ENCODE results near the gene EIF2D.
"Not testable (repeated sequence)": the region's sequence is repeated elsewhere in the genome, so short reads cannot be mapped to it uniquely, and the experiment has no call there.

EIF2D gene, protein sequence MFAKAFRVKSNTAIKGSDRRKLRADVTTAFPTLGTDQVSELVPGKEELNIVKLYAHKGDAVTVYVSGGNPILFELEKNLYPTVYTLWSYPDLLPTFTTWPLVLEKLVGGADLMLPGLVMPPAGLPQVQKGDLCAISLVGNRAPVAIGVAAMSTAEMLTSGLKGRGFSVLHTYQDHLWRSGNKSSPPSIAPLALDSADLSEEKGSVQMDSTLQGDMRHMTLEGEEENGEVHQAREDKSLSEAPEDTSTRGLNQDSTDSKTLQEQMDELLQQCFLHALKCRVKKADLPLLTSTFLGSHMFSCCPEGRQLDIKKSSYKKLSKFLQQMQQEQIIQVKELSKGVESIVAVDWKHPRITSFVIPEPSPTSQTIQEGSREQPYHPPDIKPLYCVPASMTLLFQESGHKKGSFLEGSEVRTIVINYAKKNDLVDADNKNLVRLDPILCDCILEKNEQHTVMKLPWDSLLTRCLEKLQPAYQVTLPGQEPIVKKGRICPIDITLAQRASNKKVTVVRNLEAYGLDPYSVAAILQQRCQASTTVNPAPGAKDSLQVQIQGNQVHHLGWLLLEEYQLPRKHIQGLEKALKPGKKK

DNA sequence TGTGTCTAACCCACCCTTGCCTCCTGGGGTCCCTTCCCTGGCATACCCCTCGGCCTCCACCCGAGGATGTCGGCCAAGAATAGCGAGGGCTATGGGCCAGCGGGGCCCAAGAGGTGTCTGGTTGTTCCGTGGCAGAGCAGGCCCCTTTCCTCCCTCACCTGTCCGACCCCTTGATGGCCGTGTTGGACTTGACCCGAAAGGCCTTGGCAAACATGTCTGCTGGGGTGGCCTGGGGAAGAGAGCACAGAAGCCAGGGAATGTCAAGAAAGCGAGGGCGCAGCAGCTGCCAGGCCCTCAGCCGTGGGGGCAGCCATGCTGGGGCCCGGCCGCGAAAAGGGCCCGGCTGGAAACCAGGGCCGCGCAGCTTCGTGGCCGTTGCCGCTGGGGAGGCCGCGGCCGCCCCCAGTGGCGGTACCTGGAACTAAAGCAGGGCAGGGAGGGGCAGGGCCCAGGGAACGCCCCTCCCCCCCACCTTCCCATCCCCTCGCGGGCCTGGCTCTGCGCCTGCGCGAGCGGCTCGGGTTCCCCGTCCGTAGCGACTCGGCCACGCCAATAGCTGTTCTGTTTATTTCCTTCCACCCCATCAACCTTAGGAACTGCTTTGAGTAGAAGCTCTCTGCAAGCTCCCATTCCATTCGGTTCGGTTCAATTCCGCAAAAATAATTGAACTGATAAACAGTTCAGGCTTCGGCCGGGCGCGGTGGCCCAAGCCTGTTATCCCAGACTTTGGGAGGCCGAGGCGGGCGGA lies at the start of gene EIF2D:
Gene EIF2D (minus strand): TSS at position 337 of the 748 bp plus-strand sequence. CDS start 123 bp downstream, at position 214.
- DNase-seq (ENCODE audit: low spot score) = peak; percentile 97

DNA sequence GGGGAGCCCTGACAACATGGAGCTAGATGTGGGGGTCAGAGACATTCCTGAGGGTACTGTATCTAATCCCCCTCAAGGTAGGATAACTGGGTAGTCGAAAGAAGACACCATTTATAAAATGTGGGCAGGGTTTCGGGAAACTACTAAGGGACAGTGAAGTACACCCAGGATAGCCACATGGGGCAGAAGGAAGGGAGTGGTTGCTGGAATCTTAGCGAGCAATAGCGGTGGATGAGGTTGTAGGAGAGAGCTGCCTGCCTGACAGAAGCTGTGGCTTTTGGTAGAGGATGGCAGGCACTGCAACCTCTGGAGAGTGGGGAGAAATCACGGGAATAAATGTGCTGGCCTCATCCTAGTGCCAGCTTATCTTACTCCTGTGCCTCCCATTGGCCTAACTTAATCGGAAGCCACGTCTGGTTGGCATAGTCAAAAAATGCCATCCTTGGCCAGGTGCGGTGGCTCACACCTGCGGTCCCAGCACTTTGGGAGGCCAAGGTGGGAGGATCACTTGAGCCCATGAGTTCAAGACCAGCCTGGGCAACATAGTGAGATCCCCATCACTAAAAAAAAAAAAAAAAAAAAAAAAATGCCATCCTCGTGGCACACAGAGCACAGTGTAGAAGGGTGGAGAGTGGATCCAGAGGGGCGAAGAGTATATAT lies 49.0 kb upstream of the EIF2D start:
- no peak for DNase-seq (ENCODE audit: low spot score)

DNA sequence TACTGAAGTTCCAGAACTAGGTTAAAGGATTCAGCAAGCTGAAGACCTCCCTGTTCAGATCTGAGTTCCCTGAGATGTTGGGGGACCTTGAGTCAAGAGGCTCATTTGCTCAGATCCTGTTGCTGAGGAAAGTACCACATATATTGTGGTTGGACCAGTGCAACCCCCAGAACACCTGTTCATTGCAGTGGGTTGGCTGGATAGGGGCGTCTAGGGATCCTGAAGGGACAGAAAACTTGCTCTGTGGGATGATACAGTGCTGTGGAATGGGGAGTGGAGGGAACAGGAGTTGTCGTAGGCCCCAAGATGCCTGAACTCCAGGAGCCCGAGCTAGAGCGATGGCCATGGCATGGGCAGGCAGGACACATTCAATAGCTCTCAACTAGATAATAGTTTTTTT lies 47.9 kb upstream of the EIF2D start:
- no peak for DNase-seq (ENCODE audit: low spot score)

DNA sequence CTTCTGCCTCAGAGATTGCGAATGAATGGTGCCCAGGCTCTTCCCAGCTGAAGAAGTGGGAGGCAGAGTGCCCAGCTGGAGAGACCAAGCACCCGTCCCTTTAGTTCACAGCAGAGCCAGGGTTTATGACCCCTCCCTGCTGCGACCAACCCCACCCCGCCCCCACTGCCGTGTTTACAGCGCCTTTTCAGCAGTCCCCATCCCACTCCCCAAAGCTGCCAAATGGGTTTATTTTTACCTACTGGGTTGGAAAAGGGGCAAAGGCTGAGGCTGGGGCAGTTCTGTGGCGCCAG lies 46.7 kb upstream of the EIF2D start:
- no peak for DNase-seq (ENCODE audit: low spot score)

DNA sequence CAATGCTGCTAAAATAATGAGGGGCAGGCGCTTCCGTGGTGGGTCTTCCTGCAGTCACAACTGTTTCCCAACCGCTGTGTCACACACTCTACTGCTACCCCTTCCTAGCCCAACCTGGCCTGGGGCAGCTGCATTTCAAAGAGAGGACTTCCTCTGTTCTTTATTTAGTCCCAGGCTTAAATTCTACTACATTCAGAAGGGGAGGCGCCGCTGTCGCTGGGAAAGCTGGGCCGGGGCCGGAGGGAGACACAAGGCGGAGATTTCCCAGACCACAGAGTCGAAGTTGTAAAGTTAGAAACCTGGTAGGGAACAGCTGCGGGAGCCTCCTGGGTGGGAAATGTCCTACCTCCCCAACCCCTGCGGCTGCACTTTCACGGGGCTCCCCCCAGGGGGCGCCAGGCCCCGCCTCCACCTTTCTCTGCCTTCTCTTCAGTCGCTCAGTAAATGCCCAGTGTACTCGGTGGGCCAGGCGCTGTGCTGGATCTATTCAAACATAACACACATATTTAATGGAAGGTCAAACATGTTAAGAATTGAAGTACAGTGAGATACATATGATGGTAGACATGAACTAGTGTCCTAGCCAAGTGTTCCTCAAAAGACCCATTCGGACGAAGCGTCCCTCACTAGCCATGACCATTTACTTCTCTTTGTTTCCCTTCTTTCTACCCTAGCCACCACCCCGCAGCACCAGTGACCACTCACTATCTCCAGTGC lies 46.2 kb upstream of the EIF2D start:
- peak; percentile 43 for DNase-seq (ENCODE audit: low spot score)

DNA sequence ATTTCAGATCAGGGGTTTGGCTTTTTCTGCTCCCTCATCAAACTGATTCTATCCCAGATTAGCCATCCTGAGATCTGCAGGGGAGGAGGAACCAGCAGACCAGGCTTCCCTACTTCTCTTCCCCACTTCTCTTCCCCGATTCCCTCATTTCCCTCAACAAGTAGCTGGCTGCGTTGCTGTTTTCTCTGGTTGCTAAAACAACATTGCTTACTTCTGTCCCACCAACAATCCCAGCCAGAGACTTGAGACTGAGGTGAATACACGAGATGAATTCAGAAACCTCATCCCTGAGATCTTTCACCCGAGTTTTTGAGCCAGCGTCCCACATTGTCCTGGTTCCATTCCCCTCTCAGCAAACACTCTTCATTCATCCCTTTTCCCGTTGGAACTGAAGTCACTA lies 45.5 kb upstream of the EIF2D start:
- no peak for DNase-seq (ENCODE audit: low spot score)

DNA sequence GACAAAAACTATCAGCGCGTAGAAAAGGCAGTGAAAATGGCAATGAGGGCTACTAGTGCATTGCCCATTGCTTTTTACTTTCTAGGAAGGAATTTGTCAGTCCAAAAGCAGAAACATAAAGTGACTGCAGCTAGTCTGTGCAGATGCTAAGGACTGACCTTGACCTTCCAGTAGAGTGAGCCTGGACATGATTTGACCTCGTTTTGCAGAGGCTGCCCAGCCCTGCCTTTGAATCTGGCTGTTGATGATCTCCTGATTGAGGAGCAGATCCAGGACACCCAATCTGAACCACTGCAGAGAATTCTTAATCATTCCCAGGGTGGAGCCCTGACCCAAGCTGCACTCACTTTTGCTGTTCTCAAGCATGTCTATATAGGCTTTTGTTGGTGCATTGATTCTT lies 44.7 kb upstream of the EIF2D start:
- DNase-seq (ENCODE audit: low spot score) = no peak

DNA sequence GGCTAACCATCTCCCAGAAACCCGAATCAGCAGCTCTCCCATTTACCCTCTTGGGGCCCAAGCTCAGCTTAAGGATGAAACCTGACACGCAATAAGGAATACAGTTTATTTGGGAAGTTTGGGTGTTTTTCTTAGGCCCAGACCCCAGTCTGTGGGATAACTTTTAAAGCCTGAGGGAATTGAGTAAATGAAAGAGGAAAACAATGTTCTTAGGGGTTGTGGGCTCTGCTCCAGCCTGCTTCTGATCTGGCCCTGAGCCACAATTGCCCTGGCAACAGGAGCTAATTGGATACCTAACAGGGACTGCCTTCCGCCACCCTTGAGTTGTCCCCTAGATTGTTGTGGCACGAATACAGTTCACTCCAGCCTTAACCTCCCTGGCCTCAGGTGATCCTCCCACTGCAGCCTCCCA lies 43.2 kb upstream of the EIF2D start:
- no peak for DNase-seq (ENCODE audit: low spot score)

DNA sequence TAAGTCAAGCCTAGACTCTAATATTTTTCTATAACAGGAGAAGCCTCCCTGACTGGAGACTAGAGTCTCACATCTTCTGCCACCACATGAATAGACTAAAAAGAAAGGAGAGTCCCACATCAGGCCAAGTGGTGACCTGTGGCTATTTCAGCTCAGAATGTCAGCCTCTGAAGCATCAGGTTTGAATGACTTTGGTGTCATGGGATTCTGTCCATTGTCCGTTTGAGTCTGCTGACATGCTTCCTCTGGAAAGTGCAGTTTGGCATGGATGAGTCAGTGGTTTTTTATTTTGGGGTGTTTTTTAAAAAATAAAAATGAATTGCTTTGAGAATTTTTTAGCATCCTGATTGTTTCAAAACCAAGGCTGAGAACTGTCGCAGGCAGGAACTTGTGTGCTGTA lies 42.6 kb upstream of the EIF2D start:
- DNase-seq (ENCODE audit: low spot score) = no peak

DNA sequence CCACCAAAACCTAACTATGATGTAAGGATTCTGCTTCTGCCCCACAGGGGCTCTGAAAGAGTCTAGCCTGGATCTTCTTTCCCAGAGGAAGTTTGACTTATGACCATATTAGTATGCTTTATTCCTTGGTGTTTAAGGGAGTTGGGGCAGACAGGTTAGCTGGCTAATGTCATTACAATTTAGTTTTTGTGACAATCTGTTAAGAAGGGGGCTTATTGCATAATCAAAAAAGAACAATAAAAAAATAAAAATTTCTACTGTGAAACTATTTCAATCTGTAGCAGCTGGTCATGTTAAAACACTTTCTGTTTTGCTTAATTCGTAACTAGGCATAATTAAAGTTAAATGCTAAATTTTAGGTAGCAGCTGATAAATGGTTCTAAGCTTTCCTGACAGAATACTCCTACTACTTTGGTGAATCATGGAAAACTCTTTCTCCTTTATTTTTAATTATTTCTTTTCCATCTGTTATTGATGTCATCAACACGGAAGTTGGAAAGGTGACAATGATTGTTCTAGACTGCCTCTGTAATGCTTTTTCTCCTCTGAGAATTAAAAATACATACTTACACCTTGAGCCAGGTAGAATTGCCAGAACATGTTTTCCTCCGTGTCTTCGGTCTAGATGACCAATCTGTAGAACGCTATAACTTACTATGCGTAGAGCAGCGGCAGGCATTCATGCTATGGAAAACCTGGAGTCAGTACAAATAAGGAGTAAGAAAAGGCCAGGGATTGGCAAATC lies 41.6 kb upstream of the EIF2D start:
- no peak for DNase-seq (ENCODE audit: low spot score)

DNA sequence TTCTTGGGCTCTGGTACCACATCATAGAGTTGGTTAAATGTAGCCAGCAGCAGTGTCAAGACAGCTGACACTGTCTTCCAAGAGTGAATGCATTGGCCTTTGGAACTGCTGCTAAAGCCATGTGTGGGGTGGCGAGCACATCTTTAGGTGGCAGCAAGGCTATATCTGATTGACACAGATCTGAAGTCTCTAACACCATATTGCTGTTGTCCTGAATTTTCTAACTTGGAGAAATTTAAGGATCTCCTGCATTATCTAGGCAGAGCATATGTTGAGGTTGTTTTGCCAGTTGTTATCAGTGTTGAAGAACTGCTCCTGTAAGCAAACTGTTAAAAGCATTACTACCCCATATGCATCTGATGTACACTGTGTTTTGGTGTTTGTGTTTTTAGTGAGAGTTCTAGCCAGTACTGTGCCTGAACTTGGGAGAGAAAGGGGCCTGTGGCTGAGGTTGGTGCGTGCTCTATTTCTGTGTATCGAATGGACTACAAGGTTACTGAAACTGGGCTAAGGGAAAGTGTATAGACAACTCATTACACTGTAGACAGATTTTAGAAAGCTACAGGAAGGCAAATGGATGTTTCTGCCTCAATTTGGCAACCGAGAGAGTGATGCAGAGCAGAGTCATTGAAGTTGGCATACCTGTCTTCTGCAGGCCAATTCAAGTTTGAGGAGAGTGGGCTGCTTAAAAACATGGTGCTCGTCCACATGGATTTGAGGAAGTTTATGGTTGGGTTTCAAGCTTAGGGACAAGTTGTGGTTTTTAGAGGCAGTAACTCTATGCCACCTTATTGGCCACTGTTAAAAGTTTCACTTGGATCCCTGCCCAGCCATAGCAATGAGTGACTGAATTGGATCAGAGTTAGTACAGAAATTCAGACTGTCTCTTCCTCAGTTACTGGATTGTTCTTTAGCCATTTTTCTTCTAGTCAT lies 40.0 kb upstream of the EIF2D start:
- DNase-seq (ENCODE audit: low spot score) = no peak

DNA sequence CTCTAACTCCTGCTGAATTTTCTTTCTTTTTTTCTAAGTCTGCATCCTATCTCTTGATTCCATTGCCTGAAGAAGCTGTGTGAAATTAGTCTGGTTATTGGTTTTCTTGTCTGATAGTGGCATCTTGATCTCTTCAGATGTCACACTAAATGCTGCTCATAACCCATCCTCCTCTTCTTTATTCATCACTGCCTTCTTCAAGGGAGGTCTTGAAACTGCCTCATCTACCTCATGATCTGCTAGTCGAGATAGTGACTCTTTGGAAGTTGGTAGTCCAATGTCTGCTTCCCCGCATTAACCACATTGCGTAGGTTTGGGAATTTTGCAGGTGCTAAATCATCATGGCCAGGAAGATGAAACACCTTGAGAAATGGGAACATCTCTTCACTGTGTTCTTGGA lies 38.7 kb upstream of the EIF2D start:
- DNase-seq (ENCODE audit: low spot score) = no peak

DNA sequence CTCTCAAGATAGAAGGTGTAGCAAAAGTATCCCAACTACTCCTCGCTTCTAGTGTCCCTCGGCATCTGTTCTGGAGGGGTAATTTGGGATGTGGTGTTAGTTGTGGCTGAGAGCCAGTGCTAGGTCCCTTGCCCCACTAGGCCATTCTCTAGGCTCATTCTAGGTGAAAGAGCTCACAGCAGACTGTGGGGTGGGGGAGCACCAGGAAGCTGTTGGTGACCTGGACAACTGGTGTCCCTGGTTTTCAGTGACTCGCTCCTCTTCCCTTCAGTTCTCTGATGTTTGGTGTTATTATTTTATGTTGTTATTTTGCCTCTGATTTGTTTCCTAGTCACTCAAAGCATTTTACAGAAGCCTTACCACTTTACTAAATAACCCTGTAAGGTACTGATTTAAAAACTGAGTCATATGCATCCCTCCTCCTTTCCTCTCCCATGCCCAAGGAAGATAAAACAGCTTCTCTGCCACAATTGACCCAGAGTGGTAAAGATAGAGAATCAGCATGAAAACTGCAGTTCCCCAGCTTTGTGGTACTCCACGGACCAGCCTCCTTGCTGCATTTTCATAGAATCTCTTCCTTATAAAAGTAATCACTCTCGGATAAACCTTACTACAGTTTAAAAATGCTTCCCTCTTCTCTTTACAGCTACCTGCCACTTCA lies 37.1 kb upstream of the EIF2D start:
- DNase-seq (ENCODE audit: low spot score) = no peak

DNA sequence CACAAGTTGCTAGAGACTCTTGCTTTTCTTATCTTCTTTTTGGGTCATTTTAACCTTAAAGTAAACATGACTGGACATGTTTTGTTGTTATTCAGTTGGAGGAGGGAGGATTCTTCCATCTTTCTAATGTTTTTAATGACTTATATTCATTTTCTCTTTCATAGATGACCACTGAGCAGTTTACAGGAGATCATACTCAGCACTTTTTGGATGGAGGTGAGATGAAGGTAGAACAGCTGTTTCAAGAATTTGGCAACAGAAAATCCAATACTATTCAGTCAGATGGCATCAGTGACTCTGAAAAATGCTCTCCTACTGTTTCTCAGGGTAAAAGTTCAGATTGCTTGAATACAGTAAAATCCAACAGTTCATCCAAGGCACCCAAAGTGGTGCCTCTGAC lies 35.0 kb upstream of the EIF2D start:
- no peak for DNase-seq (ENCODE audit: low spot score)

DNA sequence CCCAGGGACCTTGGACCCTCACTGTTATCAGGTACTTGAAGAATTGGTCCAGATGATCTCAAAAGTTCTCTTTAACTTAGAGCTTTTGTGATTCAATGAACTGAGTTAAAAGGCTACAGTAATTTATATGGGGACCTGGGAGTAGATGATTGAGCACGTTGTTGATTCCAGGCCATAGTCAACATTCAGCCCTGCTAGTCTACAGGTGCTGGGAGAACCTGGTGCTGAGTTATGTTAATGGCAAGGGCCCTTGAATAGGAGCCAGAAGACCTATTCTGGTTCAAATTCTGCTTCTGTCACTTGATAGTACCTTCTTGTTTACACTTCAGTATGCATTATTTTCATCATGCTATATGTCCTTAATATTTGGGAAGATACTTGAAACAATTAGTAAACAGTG lies 34.2 kb upstream of the EIF2D start:
- DNase-seq (ENCODE audit: low spot score) = no peak

DNA sequence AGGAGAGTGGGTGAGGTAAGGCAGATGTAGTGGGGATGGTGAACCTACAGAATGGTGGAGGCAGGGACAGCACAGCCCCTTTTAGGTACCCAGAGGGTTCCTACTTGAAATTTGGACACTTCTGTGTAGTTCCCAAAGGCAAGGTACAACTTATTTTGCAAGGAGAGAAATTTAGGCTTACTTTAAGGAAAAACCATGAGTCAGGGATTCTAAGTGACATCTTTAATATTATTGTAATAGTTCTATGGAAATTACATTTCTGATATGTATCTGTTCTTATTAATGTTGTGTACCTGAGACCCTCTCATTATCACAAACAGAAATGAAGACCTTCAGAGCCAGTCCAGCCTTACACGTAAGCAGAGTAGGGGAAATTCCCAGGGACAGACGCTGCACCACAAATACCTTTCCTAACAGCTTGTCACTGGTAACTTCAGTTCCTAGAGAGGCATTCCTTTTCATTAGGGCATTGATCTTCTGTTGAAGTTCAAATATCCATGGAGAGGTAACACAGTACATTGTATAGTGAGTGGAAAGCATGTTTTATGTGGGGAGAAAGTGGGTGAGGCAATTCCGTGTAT lies 30.9 kb upstream of the EIF2D start:
- DNase-seq (ENCODE audit: low spot score) = no peak

DNA sequence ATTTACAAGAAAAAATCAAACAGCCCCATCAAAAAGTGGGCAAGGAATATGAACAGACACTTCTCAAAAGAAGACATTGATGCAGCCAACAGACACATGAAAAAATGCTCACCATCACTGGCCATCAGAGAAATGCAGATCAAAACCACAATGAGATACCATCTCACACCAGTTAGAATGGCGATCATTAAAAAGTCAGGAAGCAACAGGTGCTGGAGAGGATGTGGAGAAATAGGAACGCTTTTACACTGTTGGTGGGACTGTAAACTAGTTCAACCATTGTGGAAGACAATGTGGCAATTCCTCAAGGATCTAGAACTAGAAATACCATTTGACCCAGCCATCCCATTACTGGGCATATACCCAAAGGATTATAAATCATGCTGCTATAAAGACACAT lies 29.8 kb upstream of the EIF2D start:
- DNase-seq (ENCODE audit: low spot score) = not testable (repeated sequence)

DNA sequence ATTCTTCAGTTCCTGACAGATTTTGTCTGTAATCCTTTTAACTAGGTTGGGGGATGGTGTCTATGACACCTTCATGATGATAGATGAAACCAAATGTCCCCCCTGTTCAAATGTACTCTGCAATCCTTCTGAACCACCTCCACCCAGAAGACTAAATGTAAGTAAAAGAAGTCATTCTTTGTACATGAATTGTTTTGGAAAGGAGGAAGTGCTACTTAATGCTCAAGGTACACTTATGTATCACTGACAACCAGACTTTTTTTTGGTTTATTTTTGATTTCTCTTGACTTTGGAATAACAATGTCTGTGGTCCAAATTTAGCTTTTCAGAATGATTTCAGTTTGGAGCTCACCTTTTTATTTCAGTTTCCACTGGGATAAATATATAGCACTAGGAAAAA lies 25.3 kb upstream of the EIF2D start:
- DNase-seq (ENCODE audit: low spot score) = no peak

DNA sequence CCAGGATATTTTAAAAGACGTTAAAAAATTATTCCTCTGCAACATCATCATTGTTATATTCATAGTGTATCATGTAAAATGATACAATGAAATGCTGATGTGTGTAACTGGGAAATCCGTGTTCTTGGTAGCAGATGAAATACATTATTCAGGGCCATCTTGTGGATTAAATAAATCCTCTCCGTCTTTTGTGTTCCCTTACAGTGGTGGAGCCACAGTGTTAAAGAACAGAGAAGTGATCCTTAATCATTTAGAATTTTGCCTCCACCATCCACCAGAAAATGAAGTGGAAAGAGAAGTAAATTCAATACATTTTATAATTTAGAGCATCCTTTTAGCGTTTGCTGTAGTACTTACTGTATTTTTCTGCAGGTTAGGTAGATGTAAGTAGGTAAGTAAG lies 24.4 kb upstream of the EIF2D start:
- DNase-seq (ENCODE audit: low spot score) = no peak

DNA sequence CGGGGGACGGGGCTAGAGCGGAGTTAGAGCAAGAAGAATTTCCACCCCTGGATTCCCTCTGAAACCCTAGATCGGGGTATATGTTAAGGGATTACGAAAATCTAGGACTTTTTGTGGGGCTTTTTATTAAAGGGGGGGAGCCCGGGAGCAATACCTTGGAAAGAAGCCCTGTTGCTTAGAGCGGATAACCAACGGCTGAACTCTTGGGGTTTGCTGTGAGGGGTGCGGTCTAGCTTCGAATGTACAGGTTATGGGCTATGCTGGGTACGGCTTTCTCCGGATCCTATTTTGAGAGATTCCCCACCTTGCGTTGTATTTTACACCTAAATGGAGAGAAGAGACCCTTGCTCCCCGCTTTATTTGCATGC lies 23.7 kb upstream of the EIF2D start:
- no peak for DNase-seq (ENCODE audit: low spot score)
